Subcutaneous adipose tissue (tissue), 4 donors: ENCODE measurements around the gene BEAN1. TPM values are rescaled to one million over a fixed set of nuclear protein-coding genes. Genes with fewer than 3 reads are reported as not detected.

ENCODE experiments used
- total RNA-seq, 4 donors: library from RNA; depleted of rRNA; stranded (reverse); fragments of >200 nt; gene quantifications; one replicate each; pipeline ENCODE4 v1.1.0, GENCODE V29; 2016
- TF ChIP-seq, protein P1 (sequence below): fragments of 450-650 bp; IDR thresholded peaks from one replicate; pipeline ENCODE4 v1.5.1; 2016; ENCODE audit warnings: low read depth, mild to moderate bottlenecking, control low read depth, antibody characterized with exemption, moderate library complexity

Gene BEAN1
- total RNA-seq, 4 donors from 2014 or later = 0.88 TPM; not detected in 3

GRCh38 chr16:66382171-66382965 is 44.7 kb upstream of the BEAN1 start:
- TF ChIP-seq, protein P1, sequence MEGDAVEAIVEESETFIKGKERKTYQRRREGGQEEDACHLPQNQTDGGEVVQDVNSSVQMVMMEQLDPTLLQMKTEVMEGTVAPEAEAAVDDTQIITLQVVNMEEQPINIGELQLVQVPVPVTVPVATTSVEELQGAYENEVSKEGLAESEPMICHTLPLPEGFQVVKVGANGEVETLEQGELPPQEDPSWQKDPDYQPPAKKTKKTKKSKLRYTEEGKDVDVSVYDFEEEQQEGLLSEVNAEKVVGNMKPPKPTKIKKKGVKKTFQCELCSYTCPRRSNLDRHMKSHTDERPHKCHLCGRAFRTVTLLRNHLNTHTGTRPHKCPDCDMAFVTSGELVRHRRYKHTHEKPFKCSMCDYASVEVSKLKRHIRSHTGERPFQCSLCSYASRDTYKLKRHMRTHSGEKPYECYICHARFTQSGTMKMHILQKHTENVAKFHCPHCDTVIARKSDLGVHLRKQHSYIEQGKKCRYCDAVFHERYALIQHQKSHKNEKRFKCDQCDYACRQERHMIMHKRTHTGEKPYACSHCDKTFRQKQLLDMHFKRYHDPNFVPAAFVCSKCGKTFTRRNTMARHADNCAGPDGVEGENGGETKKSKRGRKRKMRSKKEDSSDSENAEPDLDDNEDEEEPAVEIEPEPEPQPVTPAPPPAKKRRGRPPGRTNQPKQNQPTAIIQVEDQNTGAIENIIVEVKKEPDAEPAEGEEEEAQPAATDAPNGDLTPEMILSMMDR = no peak

GRCh38 chr16:66382966-66383299 is 44.2 kb upstream of the BEAN1 start:
- TF ChIP-seq, protein P1 = no peak

DNA sequence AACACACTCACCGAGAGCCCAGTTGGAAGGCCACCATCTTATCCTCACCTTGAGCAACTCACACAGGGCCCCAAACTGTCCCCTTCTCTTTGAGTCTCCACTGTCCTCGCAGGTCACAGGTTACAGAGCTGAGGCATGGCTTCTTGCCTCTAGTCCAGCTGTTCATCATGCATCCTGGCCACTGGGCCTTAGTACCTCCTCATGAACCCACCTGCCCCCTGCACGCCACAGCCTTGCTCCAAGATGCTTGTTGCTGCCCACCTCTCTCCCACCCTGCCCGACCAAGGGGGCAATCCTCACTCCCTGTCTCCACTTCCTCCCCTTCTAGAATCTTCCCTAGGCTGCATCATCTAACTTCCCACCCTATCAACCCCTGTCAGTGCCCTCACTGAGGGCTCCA is 43.5 kb upstream of the BEAN1 start:
- TF ChIP-seq, protein P1 = no peak

GRCh38 chr16:66385415-66385814 is 41.7 kb upstream of the BEAN1 start:
- TF ChIP-seq, protein P1 = no peak

- TF ChIP-seq, protein P1 = no peak
Measured at GRCh38 chr16:66386629-66387622, 40.2 kb upstream of the BEAN1 start.

DNA sequence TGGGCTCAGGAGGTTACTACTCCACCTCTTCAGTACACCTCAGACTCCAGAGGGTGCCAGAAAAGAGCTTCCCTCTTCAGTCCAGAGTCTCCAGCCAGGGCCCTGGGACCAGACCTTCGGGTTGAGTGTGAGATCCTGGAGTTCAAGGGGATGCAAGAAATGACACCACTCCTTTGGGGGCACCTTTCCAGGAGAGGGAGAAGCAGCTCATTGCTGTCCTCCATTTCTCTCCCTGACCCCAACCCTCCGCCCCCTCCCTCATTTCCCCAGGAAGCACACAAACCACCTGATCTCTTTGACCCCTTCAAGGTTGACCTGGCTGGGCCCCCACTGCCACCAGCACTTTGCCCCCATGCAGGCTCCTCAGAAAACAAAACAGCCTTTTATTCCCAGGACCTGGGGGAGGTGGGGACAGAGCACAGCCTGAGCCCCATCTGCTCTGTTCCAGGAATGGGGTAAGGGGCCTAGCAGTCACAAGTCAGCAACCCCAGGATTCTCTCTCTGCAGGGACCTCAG is 39.2 kb upstream of the BEAN1 start:
- TF ChIP-seq, protein P1 = no peak
